SU-DHL-6 (cell line): Measurements from ENCODE around the gene SYVN1.

Experiments used
- EZH2phosphoT487 ChIP-seq: fragments of 200-600 bp; sonication (generic), shearing (Covaris generic); conservative IDR thresholded peaks from 2 replicates; pipeline ENCODE4 v1.6.1; 2018; ENCODE audit warnings: mild to moderate bottlenecking, antibody characterized with exemption, low read length, moderate library complexity, mixed read lengths
- TF ChIP-seq, protein P1 (sequence below): fragments of 200-600 bp; sonication (generic); IDR thresholded peaks from one replicate; pipeline ENCODE4 v1.5.1; 2017; ENCODE audit warnings: antibody characterized with exemption, mild to moderate bottlenecking, low read length, moderate library complexity; ENCODE audit not compliant: insufficient read depth, poor library complexity, severe bottlenecking

DNA sequence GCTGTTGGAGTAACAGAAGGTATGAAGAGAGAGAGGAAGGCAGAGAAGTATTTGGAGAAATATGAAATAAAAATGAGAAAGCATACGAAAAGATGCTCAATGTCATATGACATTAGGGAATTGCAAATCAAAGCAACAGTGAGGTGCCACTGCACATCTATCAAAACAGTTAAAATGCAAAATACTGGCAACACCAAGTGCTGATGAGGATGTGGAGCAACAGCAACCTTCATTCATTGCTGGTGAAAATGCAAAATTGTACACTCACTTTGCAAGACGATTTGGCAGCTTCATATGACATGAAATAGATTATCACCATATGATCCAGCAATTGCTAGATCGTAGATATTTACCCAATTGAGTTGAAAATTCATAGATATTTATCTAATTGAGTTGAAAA, 26.3 kb upstream of the SYVN1 start:
- TF ChIP-seq, protein P1, sequence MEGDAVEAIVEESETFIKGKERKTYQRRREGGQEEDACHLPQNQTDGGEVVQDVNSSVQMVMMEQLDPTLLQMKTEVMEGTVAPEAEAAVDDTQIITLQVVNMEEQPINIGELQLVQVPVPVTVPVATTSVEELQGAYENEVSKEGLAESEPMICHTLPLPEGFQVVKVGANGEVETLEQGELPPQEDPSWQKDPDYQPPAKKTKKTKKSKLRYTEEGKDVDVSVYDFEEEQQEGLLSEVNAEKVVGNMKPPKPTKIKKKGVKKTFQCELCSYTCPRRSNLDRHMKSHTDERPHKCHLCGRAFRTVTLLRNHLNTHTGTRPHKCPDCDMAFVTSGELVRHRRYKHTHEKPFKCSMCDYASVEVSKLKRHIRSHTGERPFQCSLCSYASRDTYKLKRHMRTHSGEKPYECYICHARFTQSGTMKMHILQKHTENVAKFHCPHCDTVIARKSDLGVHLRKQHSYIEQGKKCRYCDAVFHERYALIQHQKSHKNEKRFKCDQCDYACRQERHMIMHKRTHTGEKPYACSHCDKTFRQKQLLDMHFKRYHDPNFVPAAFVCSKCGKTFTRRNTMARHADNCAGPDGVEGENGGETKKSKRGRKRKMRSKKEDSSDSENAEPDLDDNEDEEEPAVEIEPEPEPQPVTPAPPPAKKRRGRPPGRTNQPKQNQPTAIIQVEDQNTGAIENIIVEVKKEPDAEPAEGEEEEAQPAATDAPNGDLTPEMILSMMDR: no peak
- no peak for TF ChIP-seq EZH2phosphoT487
